Measurements from ENCODE around the gene PDE4A.

- TF ChIP-seq CTCF (IDR thresholded peaks at IDR 0.05): no peak
- no peak for TF ChIP-seq POLR2A (IDR thresholded peaks at IDR 0.05)
Observed at GRCh38 chr19:10395003-10395402, 25.3 kb upstream of the PDE4A start.
